GM21529 (cell line): Measurements from ENCODE around the gene MTHFD1L.

Experiments used
- ATAC-seq: cut with Tn5 transposase; IDR thresholded peaks from one replicate; pipeline ENCODE4 v1.9.1; 2021; ENCODE audit not compliant: unreplicated experiment

The MTHFD1L gene

DNA sequence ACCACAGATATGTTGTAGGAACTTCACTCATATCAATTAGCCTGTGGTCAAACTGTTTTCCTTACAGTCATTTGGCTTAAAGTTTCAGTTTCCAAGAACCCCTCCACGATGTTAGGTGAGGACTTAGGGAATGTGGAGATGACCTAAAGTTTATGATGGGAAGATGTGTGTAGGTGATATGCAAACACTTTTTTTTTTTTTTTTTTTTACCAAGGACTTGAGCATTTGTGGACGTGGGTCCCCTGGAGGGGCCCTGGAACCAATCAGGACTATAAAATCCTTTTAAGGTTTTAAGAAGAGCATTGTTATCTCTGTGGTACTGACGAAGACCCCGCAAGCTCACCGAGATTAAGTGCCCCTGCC is 478 bp upstream of the MTHFD1L start:
- no peak for ATAC-seq

DNA sequence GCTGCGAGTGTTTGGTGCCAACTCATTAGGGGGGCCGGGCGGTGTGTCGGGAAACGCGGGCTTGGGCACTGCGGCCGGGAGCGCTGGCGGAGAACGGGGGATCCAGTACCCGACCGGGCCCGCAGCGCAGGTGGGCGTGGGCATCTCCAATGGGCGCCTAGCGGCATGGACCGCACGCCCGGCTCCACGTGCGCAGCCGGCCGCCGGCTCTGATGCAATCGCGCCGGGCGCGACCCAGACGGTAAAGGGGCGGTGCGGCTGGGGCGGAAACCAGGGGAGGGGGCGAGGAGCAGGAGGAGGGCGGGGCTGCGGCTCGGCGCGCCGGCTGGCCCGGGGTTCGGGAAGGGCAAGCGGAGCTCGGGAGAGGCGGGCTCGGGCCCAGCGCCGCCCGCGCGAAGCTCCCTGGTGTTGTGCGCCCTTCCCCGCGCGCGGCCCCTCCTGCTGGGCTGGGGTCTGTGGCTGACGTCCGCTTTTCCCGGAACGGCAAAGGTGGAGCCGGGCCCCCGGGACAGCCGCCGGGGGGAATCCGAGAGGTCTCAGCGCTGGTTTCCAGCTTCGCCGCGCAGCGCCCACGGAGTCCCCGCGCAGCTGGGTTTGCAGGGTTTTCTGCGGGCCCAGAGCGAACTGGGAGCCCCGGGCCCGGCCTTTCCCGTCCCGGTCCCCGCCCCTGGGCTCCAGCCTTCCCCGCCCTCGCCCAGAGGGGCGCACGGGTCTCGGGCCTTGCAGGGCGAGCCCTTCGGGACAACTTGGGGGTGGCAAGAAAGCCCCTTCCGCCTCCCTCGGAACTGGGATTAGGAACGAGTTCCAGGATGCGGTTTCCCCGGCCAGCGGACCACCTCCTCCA is 867 bp downstream of the MTHFD1L start:
- peak; percentile 76 for ATAC-seq

DNA sequence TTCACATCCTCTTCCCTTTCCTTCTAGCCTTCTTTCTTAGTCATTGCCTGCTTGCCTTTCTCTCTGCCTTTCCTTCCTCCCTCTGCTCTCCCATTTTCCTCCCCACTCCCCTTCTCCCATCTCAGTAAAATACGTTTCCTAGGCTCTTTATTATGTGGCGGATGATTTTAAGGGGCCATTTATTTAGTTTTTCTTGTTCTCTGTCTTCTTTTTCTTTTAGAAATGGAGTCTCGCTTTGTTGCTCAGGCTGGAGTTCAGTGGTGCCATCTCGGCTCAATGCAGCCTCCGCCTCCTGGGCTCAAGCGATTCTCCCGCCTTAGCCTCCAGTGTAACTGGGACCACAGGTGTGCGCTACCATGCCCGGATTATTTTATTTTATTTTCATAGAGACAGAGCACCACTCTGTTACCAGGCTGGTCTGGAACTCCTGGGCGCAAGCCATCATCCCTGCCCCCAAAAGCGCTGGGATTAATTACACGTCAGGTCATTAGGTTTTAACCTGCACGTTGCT is 1.5 kb downstream of the MTHFD1L start:
- ATAC-seq: no peak

DNA sequence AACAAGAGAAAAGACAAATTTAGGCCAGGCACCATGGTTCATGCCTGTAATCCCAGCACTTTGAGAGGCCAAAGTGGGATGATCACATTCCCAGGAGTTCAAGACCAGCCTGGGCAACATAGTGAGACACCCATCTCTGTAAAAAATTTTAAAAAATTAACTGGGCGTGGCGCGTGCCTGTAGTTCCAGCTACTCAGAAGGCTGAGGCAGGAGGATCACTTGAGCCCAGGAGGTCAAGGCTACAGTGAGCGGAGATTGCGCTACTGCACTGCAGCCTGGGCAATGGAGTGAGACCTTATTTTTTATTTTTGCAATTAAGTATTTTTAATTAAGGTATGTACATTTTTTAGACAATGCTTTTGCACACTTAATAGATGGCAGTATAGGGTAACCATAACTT is 3.3 kb downstream of the MTHFD1L start:
- ATAC-seq: no peak

DNA sequence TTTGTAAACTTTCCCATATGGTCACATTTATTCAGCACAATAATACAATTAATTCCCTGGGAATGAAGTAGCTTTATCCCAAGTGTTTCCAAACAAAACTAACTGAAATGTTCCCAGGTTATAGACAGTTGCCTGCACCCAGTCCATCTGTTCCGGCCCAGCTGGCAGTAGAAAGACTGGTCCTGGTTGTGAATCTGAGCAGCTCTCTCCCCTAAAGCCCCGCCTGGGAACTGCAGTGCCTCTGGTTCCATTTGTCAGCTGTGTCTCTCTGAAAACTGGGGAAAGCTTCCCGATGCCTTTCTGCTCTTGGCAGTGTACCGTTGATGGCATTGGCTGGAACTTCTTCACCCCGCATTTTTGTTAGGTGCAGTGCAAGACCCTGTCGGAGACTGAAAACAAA is 8.7 kb downstream of the MTHFD1L start:
- no peak for ATAC-seq

DNA sequence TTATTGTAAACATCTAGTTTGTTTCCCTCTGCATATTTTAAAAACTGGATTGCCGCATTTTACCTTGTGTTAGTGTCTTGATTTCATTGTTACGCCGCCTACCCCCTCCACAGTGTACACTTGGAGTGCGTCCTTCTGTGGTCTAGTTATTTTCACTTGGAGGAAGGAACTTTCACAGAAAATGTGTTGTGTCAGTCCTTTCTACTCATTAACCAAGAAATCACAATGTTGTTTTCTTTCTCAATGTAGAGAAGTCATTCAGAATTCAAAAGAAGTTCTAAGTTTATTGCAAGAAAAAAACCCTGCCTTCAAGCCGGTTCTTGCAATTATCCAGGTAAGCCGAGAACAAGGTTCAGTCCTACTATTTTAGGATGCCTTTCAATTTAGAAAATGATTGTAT is 10.3 kb downstream of the MTHFD1L start:
- no peak for ATAC-seq

DNA sequence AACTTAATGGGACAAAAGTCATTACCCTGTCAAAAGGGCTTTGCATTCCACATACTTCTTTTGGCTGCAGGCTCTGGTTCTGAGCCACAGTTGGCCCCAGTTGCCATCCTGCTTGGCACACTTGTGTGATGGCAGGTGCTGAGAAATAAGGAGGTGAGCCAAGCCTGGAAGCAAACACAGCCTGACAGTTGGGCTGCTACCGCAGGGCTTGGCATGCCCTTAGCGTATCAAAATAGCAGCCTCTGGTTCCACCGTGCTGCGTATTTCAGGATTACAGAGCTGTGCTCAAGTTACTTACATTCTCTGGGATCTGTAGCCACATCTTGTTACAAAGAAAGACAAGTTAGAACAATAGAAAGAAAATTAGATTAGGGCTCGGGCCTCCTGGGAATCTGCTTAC is 11.1 kb downstream of the MTHFD1L start:
- no peak for ATAC-seq

DNA sequence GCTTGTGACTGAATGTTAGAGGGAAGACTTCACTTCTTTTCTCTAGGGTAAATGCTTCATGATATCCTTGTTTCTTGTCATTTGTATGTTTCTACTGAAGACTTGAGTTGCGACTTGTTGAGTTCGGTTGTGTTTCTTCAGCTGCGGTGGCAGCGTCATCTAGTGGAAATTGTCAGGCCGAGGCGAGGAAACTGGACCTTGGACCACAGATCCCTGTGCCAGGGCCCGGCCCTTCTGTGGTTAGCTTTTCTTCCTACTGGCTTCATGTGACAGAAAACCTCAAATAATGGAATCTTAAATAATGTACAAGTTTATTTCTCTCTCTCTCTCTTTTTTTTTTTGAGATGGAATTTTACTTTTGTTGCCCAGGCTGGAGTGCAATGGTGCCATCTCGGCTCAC is 12.4 kb downstream of the MTHFD1L start:
- ATAC-seq: no peak

DNA sequence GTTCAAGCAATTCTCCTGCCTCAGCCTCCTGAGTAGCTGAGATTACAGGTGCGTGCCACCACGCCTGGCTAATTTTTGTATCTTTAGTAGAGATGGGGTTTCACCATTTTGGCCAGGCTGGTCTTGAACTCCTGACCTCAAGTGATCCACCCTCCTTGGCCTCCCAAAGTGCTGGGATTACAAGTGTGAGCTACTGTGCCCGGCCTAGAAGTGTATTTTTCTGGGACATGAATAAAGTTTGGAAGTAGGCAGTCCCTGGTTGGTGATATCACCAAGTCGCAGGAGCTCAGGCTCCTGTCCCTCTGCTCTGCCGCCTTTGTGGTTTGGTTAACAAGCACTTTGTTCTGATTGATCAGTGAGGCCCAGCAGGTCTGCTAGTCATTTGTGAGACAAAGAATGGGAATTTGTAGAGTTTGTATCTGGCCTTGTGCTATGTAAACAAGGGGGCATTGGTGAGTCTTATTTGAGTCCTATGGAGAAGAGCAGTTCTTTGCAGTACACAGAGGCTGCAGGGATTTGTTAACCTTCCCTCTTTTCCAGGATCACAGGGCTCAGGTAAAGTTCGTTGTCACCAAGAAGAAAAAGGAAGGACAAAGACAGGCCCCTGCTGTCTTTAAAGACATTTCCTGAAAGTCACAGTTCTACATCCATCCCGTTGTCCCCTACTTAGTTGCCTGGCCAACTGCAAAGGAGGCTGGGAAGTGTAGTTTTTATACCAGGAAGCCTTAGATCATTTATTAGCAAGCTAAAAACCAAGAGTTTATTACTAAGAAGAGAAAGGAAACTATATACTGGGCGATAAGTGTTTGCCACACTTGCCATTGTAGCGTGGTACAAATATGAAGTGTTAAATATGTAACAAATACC is 13.1 kb downstream of the MTHFD1L start:
- no peak for ATAC-seq

DNA sequence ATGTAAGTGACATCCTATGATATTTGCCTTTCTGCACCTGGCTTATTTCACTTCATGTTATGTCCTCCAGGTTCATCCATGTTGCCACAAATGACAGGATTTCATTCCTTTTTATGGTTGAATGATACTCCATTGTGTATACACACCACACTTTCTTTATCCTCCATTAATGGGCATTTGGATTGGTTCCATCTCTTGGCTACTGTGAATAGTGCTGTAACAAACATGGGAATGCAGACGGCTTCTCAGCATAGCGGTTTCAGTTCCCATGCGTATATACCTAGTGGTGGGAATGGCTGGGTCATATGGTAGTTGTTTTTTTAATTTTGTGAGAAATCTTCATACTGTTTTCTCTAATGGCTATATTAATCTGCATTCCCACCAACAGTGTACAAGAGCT is 14.8 kb downstream of the MTHFD1L start:
- ATAC-seq: no peak

DNA sequence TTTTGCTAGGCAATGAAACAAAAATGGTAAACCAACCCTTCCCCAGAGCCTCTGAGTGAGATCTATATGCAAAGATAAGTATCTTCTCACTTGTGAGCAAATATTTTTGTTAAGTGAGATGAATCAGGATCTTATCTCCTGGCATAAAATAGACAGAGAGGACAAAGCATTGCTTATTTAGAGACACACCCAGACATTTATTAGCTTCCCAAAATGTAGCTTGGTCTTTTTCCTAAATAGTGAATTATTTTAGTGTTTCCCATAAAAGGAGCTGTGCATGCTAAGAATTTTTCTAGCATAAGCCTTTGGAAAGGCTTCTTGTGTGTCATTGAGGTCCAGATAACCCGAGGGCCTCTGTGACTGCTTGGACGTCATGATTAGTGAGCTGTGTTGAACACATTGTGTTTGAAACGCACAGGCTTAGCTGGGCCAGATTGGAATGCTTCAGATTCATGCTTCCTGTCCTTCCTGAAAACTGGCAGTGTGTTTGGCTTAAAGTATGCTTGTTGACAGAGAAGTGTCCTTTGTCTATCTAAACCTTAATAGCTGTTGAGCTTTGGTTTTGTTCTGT is 16.5 kb downstream of the MTHFD1L start:
- no peak for ATAC-seq

DNA sequence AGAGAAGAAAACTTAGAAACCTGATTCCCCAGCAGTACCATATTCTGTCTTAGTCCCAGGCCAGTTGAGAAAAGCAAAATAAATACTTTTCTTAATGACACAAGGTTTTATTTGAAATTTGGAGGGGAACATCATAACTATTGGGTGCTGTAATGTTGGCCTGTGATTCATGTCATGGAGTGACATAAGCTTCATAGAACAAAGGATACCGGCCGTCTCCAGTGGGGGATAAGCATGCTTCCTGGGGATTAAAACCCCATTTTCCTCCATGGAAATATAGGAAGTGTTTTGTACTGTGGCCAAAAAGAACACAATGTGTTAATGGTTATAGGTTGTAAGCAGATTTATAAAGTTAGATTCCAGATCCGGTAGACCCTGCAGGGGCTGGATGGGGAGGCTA is 18.0 kb downstream of the MTHFD1L start:
- no peak for ATAC-seq

DNA sequence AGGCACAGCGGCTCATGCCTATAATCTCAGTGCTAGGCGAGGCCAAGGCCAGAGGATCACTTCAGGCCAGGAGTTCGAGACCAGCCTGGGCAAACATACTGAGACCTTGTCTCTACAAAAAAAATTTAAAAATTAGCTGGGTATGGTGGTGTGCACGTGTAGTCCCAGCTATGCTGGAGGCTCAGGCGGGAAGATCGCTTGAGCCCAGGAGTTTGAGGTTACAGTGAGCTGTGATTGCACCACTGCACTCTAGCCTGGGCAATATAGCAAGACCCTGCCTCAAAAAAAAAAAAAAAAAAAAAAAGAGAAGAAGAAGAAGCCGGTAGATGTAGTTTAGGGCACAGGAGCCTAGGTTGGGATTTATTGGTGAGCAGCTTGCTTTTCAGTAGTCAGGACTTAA is 20.7 kb downstream of the MTHFD1L start:
- ATAC-seq: no peak

DNA sequence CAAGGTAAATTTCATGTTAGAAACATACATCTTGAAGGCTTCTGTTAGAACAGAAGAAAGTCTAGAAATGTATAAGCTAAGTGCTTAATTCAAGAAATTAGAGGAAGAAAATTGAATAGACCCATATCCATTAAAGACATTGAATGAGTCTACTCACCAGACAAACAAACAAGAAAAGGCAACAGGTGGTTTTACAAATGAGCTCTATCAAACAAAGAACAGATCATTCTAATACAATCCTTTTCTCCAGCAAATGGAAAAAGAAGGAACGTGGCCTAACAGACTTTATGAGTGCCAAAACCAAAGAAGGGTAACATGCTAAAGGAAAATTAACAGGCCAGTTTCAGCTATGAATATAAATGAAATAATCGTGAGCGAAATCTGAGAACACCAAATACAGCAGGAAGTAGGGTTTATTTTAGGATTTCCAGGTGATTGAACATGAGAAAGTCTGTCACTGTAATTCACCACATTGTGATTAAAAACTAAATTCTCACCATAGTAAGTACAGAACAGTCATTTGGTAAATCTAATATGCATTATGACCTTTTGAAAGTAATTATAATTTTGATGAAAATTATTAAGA is 22.6 kb downstream of the MTHFD1L start:
- peak; percentile 68 for ATAC-seq

DNA sequence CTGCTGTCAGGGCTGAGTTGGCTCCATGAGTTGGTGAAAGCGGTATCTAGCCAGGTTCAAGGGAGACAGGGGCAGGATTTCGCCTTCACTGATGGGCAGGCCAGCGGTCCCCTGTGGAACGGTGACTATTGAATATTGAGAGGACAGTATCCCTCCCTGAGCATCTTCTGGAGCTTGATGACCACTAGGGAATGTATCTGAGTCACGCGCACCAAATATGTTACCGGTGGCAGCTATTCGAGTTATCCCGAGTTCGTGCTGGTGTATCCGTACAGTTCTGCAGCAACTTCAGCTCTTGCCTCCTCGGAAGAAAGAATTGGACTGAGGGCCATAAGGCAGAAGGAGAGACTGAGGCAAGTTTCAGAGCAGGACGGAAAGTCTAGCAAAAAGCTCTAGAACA is 24.8 kb downstream of the MTHFD1L start:
- ATAC-seq: no peak

DNA sequence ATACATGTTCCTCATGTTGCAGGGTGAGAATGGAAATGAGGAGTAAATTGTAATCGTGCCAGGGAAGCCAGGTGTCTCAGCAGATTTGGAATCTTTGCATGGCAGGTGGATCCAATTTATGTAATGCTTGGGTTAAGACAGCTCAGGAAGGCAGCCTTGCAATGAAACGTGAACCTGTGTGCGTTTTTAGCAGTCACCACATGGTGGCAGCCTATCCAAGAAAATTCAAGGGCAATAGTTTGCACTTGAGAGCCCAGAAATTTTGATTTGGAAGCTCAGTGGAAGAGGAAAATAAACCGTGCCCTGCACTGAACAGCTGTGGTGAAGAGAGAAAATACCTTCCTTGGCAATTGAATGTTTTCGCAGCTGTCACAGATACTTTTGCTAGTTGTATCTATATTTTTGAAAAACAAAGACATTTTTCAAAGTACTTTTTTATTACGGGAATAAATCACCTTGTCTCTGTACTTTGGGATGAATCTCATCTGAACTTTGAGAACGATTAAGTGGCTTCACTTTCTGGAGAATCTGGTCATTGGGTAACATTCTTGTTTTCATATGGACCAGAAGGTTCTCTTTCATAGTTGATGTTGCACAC is 26.5 kb downstream of the MTHFD1L start:
- no peak for ATAC-seq

DNA sequence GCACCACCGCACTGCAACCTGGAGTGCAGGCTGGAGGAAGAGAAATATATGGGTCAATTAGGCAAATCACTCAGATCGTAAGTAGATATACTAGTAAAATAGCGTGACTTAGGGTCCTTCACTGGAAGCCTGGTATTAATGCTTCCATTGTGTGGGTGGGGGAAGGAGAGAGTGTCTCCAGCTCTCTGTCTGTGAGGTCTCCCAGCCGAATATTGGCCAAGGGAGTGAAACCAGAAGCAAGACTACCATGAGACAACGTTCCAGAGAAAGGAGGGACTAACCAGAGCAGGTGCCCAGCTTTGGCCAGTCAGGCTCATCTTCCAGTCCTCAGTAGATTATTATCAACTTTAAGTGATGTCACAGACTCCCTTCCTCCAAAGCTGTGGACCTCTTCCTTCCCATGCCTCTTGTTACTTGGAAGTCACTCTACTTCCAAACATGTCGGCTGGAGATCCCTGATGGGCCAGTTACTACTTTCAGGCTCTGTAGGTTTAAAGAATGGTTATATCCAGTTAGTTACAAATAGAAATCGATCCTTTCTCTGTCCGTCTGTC is 28.8 kb downstream of the MTHFD1L start:
- no peak for ATAC-seq

DNA sequence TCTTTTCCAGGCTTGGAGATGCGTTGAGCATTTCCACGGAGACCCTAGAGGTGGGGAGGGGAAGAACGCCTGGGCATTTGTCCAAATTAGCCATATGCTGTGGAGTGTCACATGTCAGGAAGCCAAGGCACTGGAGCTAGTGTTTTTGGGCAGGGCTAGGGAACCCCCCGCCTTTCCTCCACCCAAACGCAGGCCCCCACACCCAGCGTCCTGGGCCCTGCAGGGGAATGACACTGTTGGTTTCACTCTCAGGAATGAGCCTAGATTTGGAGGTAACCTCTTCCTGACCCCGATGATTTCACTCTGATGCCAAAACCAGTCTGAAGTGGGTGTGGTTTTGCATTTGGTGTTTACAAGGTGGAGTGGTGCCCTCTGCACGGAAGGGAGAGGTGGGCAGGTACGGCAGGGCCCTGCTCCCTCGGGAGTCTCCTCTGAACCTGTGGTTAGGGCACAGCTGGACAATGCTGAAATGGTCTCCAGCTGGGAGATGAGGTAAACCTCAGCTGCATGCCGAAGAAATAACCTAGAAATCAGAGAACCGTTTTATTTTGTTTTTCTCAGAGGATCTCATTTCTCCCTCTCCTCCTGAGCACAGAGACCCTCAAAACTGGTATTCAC is 29.5 kb downstream of the MTHFD1L start:
- ATAC-seq: peak; percentile 68

DNA sequence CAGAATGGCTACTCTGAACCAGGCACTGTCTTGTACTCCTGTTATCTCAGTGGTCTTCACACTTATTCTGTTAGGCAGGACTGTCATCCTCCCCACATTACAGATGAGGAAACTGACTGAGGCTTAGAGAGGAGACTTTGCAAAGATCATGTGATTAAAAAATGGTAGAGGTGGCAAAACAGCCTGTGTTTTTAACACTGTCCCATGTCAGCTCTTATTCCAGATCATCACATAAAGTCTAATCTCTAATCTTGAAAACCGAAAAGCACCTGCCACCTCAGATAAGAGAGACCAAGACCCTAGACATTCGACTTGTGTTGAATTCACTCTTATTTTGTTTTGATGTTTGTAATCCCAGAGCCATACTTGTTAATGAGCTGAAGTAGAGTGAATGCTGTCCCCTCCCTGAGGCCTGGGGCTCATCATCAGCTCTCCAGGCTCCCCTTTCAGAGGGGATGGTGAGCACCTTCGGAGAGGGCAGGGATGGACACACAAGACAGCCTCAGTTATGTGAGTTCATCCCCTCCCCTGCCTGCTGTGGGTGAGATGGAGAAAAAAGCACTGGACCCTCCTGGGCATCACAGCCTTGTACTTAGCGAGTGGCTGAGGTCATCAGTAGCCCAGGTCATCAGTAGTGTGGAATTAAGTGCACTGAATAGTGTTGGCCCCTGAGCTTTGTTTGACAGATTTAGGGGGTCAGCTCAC is 30.6 kb downstream of the MTHFD1L start:
- no peak for ATAC-seq
